PC-9 (cell line): ENCODE measurements around the gene CKMT1A.

Experiments
- CTCF ChIP-seq: fragments of 200-600 bp; sonication (generic); conservative IDR thresholded peaks from 2 replicates; pipeline ENCODE4 v1.6.1; 2017; ENCODE audit warnings: mixed run types, antibody characterized with exemption, mild to moderate bottlenecking, moderate library complexity
- EZH2 ChIP-seq: fragments of 200-600 bp; sonication (generic); IDR thresholded peaks from 2 replicates; pipeline ENCODE4 v1.8.0; 2017; ENCODE audit warnings: antibody characterized with exemption, low read depth

- no peak for TF ChIP-seq CTCF
- TF ChIP-seq EZH2 = no peak
These were observed 8.5 kb downstream of the CKMT1A start for GRCh38 chr15:43702174-43702573.
